ENCODE data around the gene BRCA2.

DNA sequence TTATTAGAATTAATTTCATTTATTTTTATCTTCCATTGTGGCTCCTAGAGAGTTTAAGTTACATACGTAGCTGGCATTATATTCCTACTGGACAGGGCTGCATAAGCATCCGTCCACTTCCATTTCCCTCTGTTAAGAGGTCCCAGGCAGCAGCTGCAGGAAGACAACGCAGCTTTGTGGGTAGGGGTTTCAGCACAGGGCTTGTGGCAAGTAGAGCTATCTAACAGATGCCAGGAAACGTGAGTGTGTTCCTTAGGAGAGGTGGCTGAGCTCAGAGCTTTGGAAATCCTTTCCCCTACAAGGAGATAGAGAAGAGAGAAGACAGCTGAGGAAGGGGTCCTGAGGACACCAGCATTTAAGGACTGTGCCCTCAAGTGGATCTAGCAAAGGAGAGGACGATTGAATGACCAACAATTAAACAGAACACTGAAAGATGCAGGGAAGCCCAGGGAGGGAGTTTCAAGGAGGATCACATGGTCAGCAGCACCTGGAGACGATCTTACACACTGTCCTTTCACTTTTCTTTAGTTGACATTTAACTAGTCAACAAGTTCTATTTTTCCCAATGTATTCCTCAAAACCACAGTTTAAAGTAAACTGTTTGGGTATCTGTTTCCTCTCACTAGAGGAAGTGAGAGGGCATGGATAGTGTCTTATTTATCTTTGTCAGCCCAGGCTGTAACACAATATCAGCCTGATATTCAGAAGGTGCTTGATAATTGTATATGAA, 114.9 kb downstream of the BRCA2 start:
- TF ChIP-seq POLR2A (IDR thresholded peaks at IDR 0.05; ENCODE audit: extremely low read depth, insufficient read length): no peak
- TF ChIP-seq, protein P1, sequence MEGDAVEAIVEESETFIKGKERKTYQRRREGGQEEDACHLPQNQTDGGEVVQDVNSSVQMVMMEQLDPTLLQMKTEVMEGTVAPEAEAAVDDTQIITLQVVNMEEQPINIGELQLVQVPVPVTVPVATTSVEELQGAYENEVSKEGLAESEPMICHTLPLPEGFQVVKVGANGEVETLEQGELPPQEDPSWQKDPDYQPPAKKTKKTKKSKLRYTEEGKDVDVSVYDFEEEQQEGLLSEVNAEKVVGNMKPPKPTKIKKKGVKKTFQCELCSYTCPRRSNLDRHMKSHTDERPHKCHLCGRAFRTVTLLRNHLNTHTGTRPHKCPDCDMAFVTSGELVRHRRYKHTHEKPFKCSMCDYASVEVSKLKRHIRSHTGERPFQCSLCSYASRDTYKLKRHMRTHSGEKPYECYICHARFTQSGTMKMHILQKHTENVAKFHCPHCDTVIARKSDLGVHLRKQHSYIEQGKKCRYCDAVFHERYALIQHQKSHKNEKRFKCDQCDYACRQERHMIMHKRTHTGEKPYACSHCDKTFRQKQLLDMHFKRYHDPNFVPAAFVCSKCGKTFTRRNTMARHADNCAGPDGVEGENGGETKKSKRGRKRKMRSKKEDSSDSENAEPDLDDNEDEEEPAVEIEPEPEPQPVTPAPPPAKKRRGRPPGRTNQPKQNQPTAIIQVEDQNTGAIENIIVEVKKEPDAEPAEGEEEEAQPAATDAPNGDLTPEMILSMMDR (IDR thresholded peaks at IDR 0.05; ENCODE audit: low read depth, low read length): no peak
- TF ChIP-seq, protein P2, sequence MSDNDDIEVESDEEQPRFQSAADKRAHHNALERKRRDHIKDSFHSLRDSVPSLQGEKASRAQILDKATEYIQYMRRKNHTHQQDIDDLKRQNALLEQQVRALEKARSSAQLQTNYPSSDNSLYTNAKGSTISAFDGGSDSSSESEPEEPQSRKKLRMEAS (IDR thresholded peaks at IDR 0.05; ENCODE audit: low read depth, low read length): no peak

Measured in NB4 (cell line).